Stimulated activated effector memory CD8-positive, alpha-beta T cell treated with anti-CD3 and anti-CD28 coated beads, Interleukin-12 subunit alpha, Interleukin-12 subunit beta, amount 100 ng/mL, for 72 hours (primary cell): ENCODE measurements around the gene CISD3.

Experiments
- ATAC-seq: fragments of 150-1000 bp; cut with Tn5 transposase; 2 replicates; pipeline ENCODE4 v1.10.0; 2021
- DNase-seq, 2 donors: peaks; one replicate each; pipeline ENCODE4 v3.0.0; 2021 to 2022; ENCODE audit warnings: low spot score in 2 of 2
- H3K27ac Mint-ChIP-seq: one replicate; pipeline ENCODE4 v1.8.0; 2022; ENCODE audit warnings: mild to moderate bottlenecking, mixed read lengths
- H3K36me3 Mint-ChIP-seq: one replicate; pipeline ENCODE4 v1.8.0; 2022; ENCODE audit warnings: mild to moderate bottlenecking, mixed read lengths
- H3K4me1 Mint-ChIP-seq: one replicate; pipeline ENCODE4 v1.8.0; 2022; ENCODE audit warnings: mixed read lengths
- H3K4me3 Mint-ChIP-seq: one replicate; pipeline ENCODE4 v1.8.0; 2022; ENCODE audit warnings: mild to moderate bottlenecking, mixed read lengths
- H3K9me3 Mint-ChIP-seq: one replicate; pipeline ENCODE4 v1.8.0; 2022; ENCODE audit warnings: mixed read lengths

The CISD3 gene

GRCh38 chr17:38730526-38731379, 612 bp downstream of the CISD3 start:
- H3K36me3 Mint-ChIP-seq = peaks cover 82% of the 10 kb centered on the region
- ATAC-seq (no peak), DNase-seq (peak in 1 of 2 donors; percentile 59)
- no peaks in the 10 kb centered on the region for H3K9me3 Mint-ChIP-seq
- H3K4me3 Mint-ChIP-seq = peak overlapping the region; percentile 97
- H3K4me1 Mint-ChIP-seq = peaks cover 92% of the 10 kb centered on the region
- H3K27ac Mint-ChIP-seq = peak overlapping the region; percentile 97

GRCh38 chr17:38731526-38732294, 1.6 kb downstream of the CISD3 start:
- Mint-ChIP-seq H3K36me3 (peaks cover 78% of the 10 kb centered on the region), H3K9me3 (no peaks in the 10 kb centered on the region), H3K4me1 (peaks cover 83% of the 10 kb centered on the region), H3K4me3 (peak overlapping the region; percentile 97), H3K27ac (peak overlapping the region; percentile 97)
- no peak for ATAC-seq
- DNase-seq = no peak

DNA sequence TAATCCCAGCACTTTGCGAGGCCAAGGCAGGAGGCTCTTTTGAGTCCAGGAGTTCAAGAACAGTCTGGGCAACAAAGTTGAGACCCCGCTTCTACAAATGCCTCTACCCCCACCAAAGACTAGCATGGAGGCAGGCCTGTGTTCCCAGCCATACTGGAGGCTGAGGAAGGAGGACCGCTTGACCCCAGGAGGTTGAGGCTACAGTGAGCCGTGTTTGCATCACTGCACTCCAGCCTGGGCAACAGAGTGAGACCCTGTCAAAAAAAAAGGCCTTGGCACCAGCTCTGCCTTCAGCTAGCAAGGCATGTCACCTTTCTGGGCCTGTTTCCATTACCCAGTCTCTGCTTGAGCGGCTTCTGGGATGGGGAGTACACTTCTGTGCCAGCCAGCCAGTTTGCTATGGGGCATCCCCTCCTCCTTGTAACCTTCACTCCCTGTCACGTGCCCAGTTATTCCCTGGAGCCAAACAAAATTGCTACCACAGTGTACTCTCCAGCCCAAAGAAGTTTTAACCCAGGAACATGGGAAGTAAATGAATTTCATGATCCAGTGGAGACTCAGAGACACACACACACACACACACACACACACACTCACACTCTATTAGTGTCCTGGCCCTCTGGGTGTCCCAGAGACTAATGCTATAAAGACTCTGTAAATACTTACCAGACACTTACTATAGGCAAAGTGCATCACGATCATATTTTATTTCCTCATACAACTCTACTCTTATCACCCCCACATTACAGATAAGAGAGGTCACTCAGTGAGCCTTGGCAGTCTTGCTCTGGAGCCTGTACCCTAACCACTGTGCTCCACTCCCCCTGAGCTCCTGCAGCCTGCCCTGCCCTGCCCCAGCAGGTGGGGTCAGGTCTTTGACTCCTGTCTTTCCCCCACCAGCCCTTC, 2.5 kb downstream of the CISD3 start:
- Mint-ChIP-seq H3K36me3 (peaks cover 77% of the 10 kb centered on the region), H3K27ac (peak overlapping the region; percentile 97), H3K9me3 (no peaks in the 10 kb centered on the region), H3K4me3 (peak overlapping the region; percentile 97), H3K4me1 (peaks cover 75% of the 10 kb centered on the region)
- no peak for DNase-seq
- no peak for ATAC-seq

GRCh38 chr17:38733282-38733981, 3.3 kb downstream of the CISD3 start:
- peaks cover 67% of the 10 kb centered on the region for H3K4me1 Mint-ChIP-seq
- DNase-seq (no peak), ATAC-seq (no peak)
- H3K4me3 Mint-ChIP-seq = peak overlapping the region; percentile 97
- no peaks in the 10 kb centered on the region for H3K9me3 Mint-ChIP-seq
- peaks cover 69% of the 10 kb centered on the region for H3K36me3 Mint-ChIP-seq
- peak overlapping the region; percentile 97 for H3K27ac Mint-ChIP-seq

GRCh38 chr17:38733982-38734973, 4.1 kb downstream of the CISD3 start:
- Mint-ChIP-seq H3K27ac (peak overlapping the region; percentile 97), H3K36me3 (peaks cover 61% of the 10 kb centered on the region), H3K9me3 (no peaks in the 10 kb centered on the region), H3K4me3 (peak overlapping the region; percentile 97), H3K4me1 (peaks cover 59% of the 10 kb centered on the region)
- DNase-seq (no peak), ATAC-seq (no peak)

DNA sequence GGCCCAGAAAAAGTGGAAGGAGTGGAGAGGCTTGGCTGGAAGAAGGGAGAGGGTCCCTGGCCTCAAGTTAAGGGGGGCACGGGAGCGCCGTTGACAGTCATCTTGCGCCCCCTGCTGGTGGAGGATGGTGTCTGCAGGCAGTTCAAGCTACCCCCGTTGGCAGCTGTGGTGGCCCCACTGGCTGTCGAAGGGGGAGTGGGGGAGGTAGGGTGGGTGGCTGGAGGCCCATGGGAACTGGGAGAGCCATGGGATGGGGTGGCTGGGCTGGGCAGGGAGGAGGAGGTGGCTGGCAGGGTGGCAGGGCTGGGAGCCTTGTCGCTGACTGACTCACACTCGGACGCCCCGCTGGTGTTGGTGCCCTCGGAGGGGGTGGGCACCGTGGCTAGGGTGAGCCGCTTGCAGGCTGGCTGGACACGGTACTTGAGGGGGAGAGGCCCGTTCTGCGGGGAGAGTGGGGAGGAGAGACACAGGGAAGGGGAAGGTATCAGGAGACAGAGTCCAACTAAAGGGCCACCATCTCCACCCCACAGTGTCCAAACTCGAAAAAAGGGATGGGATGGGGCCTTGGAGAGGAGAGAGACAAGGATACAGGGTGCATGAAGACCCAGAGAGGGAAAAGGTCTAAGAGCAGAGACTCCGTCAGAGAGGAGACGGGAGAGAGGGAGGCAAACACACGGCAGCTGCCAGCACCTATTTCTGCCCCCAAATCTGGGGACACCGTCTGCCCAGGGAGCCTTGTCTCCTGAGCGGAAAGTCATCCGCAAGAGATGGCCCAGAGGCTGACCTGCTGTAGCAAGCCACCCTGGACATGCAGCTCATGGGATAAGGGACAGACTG, 5.2 kb downstream of the CISD3 start:
- peak; percentile 69 to 88 for DNase-seq
- H3K36me3 Mint-ChIP-seq = peaks cover 52% of the 10 kb centered on the region
- peak; percentile 1 for ATAC-seq
- peak overlapping the region; percentile 97 for H3K27ac Mint-ChIP-seq
- H3K9me3 Mint-ChIP-seq = no peaks in the 10 kb centered on the region
- H3K4me3 Mint-ChIP-seq = no peak overlapping the region
- H3K4me1 Mint-ChIP-seq = peaks cover 53% of the 10 kb centered on the region

DNA sequence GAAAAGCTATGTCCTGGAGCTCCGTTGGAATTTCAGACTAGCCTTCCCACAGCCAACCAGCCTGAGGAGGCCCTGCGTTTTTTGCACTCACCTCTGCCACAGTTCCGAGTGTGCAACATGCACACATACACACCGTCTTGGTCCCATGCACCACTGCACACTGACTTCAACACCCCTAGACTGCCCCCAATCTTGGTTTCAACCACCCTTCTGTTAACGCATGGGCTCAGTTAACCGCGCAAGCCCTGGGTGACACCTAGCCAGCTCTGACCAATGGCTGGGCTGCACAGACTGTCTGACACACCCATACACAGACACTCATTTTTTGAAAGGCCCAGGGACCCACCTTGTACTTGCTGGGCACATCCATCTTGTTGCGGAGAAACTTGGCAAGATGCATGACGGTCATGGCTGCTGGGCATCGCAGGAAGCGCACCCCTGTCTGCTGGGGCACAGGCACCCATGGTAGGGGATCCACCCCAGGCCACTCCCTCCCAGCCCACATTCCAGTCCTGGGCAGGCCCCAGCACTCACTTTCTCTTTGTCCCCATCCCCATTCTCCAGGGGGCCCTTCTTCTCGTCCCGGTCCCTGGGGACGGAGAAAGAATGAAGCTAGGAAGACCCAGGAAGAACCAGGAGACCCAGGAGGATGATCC, 8.0 kb downstream of the CISD3 start:
- Mint-ChIP-seq H3K27ac (no peak overlapping the region), H3K9me3 (no peaks in the 10 kb centered on the region), H3K4me3 (no peak overlapping the region), H3K4me1 (peaks cover 33% of the 10 kb centered on the region), H3K36me3 (peaks cover 27% of the 10 kb centered on the region)
- no peak for ATAC-seq
- no peak for DNase-seq

DNA sequence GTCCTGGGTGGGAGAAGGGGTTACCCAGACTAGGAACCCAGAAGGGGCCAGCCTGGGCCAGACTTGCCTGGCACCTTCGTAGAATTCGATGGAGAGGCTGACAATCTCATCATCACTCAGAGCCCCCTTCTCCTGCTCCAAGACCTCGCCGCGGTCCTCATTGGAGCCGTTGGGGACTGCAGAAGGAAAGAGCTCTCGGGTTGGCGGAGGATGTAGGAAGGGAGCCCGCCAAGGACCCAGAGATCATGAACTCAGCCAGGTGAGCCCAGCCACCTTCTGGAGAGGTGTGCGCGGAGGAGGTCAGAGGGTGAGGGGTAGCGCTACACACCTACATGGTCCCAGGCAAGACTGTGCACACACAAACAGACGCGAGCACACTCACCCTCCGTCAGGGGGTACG, 8.5 kb downstream of the CISD3 start:
- H3K36me3 Mint-ChIP-seq = peaks cover 21% of the 10 kb centered on the region
- H3K9me3 Mint-ChIP-seq = no peaks in the 10 kb centered on the region
- no peak overlapping the region for H3K4me3 Mint-ChIP-seq
- DNase-seq = no peak
- no peak overlapping the region for H3K27ac Mint-ChIP-seq
- no peak for ATAC-seq
- H3K4me1 Mint-ChIP-seq = peaks cover 32% of the 10 kb centered on the region

DNA sequence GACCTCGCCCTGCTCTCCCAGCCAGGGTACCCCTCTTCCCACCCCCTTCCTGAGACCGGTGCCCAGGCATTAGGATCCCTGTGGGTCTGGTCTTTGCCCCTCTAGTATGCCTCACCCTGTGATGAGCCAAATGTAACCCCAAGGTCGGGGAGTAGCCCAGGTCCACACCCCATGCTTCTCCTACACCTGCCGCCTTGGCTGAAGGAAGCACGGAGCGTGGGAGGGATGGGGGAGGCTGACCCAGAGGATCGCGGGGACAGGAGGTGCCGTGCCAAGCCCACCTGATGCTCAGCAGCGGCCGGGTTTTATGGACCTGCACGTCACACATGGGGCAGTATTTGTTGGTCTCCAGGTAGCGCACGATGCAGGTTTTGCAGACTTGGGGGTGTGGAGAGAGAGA, 9.2 kb downstream of the CISD3 start:
- Mint-ChIP-seq H3K36me3 (peaks cover 15% of the 10 kb centered on the region), H3K4me1 (peaks cover 27% of the 10 kb centered on the region), H3K9me3 (no peaks in the 10 kb centered on the region), H3K27ac (no peak overlapping the region), H3K4me3 (no peak overlapping the region)
- ATAC-seq (no peak), DNase-seq (no peak)

GRCh38 chr17:38740044-38740443, 9.9 kb downstream of the CISD3 start:
- Mint-ChIP-seq H3K9me3 (no peaks in the 10 kb centered on the region), H3K36me3 (peaks cover 8% of the 10 kb centered on the region), H3K4me3 (no peak overlapping the region), H3K4me1 (peaks cover 19% of the 10 kb centered on the region), H3K27ac (no peak overlapping the region)
- no peak for DNase-seq
- no peak for ATAC-seq

DNA sequence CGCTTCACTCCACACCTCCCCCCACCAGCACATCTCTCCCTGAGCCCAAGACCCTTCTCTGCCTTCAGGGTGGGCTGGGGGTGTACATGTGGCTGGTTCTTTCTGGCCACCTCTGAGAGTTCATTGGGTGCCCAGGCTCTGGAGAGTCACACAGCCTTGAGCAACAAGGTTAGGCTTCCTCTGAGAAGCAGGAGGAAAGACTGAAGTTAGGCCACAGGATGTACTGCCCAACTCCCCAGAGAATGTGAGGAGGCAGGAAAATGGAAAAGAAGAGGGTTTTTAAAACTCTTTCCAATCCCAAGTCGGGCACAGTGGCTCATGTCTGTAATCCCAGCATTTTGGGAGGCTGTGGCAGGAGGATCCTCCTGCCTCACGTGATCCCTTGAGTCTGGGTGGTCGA, 10.7 kb downstream of the CISD3 start:
- Mint-ChIP-seq H3K36me3 (peaks cover under 1% of the 10 kb centered on the region), H3K4me3 (no peak overlapping the region), H3K4me1 (peaks cover 13% of the 10 kb centered on the region), H3K27ac (no peak overlapping the region), H3K9me3 (no peaks in the 10 kb centered on the region)
- no peak for ATAC-seq
- no peak for DNase-seq

DNA sequence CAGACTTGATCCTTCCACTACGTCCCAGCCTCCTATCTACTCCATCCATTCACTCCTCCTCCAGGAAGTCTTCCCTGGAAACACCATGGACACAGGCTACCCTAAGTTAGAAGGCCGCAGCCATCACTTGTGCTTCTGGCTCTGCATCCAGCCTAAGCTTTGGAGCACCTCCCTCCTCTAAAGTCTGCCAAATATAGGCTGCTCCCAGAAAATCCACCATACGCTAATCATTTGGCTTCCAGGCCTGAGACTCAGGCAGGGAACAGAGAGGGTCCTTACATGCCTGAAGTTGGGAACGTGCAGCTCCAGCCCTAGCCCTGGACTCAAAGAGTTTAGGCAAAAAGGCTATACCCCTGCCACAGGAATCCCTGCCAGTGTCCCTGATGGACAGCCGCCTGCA, 11.3 kb downstream of the CISD3 start:
- no peak for DNase-seq
- Mint-ChIP-seq H3K27ac (no peak overlapping the region), H3K36me3 (no peaks in the 10 kb centered on the region), H3K4me3 (no peak overlapping the region), H3K4me1 (peaks cover 19% of the 10 kb centered on the region), H3K9me3 (no peaks in the 10 kb centered on the region)
- no peak for ATAC-seq
